Subcutaneous abdominal adipose tissue (tissue), 5 donors: ENCODE results near the gene SLC6A13.

ENCODE experiments used
- H3K27ac ChIP-seq: one replicate; pipeline ENCODE4 v1.7.0; 2013; ENCODE audit warnings: low read depth, mild to moderate bottlenecking, inconsistent platforms, low read length, moderate library complexity
- H3K27me3 ChIP-seq, 5 donors: one replicate each; pipeline ENCODE4 v1.7.0; 2013; ENCODE audit warnings: low read length in 5 of 5, inconsistent platforms in 1 of 5; ENCODE audit not compliant: control insufficient read depth in 5 of 5, insufficient read depth in 4 of 5
- H3K36me3 ChIP-seq, 5 donors: one replicate each; pipeline ENCODE4 v1.7.0; 2013; ENCODE audit warnings: low read length in 5 of 5; ENCODE audit not compliant: control insufficient read depth in 5 of 5, insufficient read depth in 5 of 5
- H3K4me1 ChIP-seq, 5 donors: one replicate each; pipeline ENCODE4 v1.7.0; 2013; ENCODE audit warnings: low read length in 5 of 5, mild to moderate bottlenecking in 3 of 5, moderate library complexity in 1 of 5; ENCODE audit not compliant: control insufficient read depth in 5 of 5, insufficient read depth in 5 of 5
- H3K4me3 ChIP-seq, 5 donors: one replicate each; pipeline ENCODE4 v1.7.0; 2013; ENCODE audit warnings: low read length in 5 of 5, low read depth in 1 of 5
- H3K9ac ChIP-seq, 5 donors: one replicate each; pipeline ENCODE4 v1.7.0; 2013; ENCODE audit warnings: low read length in 5 of 5, mild to moderate bottlenecking in 4 of 5, moderate library complexity in 3 of 5
- H3K9me3 ChIP-seq, 5 donors: one replicate each; pipeline ENCODE4 v1.7.0; 2013; ENCODE audit warnings: low read length in 5 of 5; ENCODE audit not compliant: control insufficient read depth in 5 of 5
- donor health status: healthy.
- donor health status: healthy.
- donor health status: healthy.
- donor health status: healthy.
- donor health status: healthy.

The SLC6A13 gene

DNA sequence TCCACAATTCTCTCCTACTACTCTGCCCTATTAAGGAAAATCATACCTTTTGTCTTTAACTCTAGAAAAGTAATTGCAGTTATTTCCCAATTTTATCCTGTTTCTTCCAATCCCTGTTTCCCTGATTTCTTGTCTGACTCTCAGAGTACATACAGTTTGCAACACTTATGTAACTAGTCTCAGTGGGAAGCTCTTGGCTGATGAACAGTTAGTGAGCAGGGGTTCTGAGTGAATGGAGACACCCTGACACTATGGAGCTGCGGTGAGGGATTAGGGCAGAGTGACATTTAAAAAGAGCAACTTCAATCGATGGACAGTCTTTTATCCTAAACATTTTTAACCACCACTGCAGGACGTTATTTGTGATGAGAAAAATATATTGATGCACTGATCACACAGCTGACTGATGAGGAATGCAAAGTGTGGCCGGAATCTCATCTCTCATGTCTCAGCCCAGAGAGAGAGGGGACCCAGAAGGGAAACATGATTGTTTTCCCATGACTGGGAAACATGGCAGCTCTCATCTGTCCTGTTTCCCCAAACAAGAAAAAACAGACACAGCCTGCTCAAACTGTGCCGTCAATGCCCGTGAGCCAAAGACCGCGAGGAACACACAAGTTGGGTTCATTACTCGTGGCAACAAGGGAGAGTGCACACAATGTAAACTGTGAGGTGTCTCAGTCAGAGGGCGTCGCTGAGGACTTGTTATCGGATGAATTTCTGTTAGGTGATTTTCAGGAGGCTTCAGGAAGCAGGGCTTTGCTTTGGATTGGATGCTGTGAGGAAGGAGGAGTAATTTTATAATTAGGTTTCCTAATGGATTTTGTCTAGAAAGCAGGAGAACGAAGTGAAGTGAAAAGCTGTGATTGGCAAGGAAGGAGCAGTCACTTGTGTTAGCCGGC lies 5.2 kb upstream of the SLC6A13 start:
- Histone ChIP-seq H3K4me3 (no peak overlapping the region), H3K4me1 (peaks cover 0 to 30% (median 7%) of the 10 kb centered on the region in 5 donors), H3K27me3 (peaks cover 0 to 3% (median 0%) of the 10 kb centered on the region in 5 donors), H3K36me3 (no peaks in the 10 kb centered on the region), H3K9me3 (no peaks in the 10 kb centered on the region), H3K9ac (no peak overlapping the region), H3K27ac (no peak overlapping the region)

DNA sequence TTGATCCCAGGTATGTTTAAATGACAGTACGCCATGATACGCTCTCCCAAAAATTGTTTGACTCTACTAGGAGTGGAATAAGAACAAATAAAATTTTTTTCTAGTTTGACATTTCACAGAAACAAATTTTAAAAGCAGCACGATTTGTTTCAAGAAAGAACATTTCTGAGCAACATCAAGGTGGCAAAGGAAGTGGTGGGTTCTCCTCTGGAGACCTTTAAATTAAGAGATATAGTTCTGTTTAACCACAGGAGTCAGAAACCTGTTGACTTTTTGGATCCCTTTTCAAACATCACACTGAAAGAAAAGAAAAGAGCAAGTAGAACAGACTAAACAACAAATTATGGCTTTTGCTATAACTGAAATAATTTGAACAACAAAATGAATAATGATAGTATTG lies 2.5 kb upstream of the SLC6A13 start:
- no peaks in the 10 kb centered on the region for H3K36me3 ChIP-seq

DNA sequence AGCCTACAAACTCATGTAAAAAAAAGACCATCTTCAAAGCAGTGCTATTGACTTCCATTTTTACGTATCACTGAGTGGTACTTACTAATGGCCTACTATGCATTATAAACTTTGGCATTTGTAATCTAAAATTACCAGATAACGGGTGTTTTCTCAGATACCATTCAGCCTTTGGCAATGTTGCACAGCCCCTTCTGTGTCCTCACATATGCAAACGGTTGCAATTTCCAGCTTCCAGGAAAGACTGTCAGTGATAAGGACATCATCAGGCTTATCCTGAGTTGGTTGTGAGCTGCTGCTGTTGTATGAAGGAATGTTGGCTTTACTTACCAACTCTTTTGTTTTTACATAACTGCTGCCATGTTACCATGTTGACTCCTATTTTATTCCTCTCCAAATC lies 1.6 kb upstream of the SLC6A13 start:
- Histone ChIP-seq H3K27me3 (peaks cover 2 to 14% (median 4%) of the 10 kb centered on the region in 5 donors), H3K27ac (no peak overlapping the region), H3K9ac (no peak overlapping the region), H3K4me1 (peaks cover 0 to 16% (median 4%) of the 10 kb centered on the region in 5 donors), H3K36me3 (no peaks in the 10 kb centered on the region), H3K4me3 (no peak overlapping the region), H3K9me3 (no peaks in the 10 kb centered on the region)

More for the DNA sequence above, 2.5 kb upstream of the SLC6A13 start:
- Histone ChIP-seq H3K9me3 (no peaks in the 10 kb centered on the region), H3K4me3 (no peak overlapping the region), H3K27me3 (peaks cover 0 to 8% (median 2%) of the 10 kb centered on the region in 5 donors), H3K27ac (no peak overlapping the region), H3K9ac (no peak overlapping the region), H3K4me1 (peaks cover 0 to 16% (median 4%) of the 10 kb centered on the region in 5 donors)

DNA sequence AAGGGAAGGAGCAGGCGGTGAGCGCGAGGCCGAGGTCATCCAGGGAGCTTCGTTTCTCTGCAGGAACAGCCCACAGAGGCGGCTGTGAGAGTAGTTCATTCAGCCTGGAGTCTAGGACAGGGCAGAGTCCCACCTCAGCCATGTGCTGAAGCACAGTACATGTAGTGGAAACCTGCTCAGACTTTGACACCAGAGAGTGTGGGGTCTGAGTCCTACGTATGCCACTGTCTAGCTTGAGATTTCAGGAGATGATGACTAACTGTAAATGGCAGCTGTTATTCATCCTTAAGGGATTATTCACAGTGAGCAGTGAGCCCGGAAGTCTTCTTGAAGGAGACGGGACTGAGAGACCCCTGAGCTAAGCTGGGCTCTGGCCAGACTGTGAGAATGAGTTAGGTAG lies 938 bp upstream of the SLC6A13 start:
- H3K9me3 ChIP-seq, result no peaks in the 10 kb centered on the region
- peaks cover 4 to 17% (median 4%) of the 10 kb centered on the region in 5 donors for H3K27me3 ChIP-seq
- H3K4me1 ChIP-seq, result peaks cover 0 to 16% (median 4%) of the 10 kb centered on the region in 5 donors
- no peak overlapping the region for H3K4me3 ChIP-seq
- no peak overlapping the region for H3K27ac ChIP-seq
- H3K9ac ChIP-seq, result no peak overlapping the region
- no peaks in the 10 kb centered on the region for H3K36me3 ChIP-seq

DNA sequence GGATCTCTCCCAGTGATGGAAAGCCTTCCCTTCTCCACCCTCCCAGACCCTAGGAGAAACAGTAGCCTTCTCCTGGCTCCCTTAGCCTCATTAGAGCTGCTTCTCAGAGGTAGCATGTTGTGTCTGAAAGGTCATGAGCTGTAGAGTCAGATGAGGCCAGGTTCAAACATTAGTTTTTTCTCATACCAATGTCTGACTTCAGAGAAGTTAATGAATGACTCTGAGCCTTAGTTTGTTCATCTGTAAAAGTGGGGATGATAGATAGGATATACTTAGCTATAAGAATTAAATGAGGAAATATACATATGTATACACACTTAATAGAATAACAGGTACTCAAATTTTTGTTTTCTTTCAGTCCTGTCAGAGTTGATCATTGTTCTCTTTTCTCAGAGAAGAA lies 523 bp downstream of the SLC6A13 start:
- no peak overlapping the region for H3K27ac ChIP-seq
- H3K4me1 ChIP-seq, result peaks cover 0 to 4% (median 0%) of the 10 kb centered on the region in 5 donors
- H3K36me3 ChIP-seq, result no peaks in the 10 kb centered on the region
- no peak overlapping the region for H3K4me3 ChIP-seq
- no peaks in the 10 kb centered on the region for H3K9me3 ChIP-seq
- H3K27me3 ChIP-seq, result peaks cover 12 to 27% (median 18%) of the 10 kb centered on the region in 5 donors
- H3K9ac ChIP-seq, result no peak overlapping the region

DNA sequence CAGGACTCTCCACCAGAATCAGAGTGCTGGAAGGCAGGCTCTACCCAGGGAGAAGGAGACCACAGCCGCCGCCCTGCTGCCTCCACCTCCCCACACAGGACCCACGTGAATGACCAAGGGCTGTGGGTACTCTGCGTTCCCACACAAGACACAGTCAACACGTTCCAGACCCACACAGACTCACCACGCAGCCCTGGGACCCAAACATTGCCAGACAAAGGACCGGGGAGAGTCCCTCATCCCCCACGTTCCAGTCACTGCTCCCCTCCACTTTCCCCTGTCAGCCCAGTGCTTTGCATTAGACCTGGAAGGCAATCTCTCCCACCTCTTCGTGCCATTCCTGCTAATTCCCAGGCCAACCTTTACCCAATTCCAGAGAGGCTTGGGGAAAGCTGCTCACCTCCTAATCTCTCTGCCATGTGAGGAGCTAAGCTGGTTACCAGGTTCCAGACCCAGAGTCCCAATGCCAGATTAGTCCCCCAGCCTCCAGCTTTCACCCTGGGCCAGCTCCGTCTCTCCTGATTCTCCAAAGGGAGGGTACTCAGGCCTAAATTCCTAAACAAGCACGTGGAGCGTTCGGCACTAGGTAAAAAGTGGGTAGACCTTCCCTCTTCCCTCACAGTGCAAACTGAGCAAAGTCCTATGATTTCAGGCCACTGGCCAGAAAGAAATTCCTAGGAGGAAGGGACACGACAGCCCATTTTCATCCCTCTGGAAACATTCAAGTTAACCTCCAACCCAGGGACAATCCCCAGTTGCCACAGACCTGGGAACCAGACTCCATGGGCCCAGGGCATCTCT lies 4.9 kb downstream of the SLC6A13 start:
- Histone ChIP-seq H3K4me3 (no peak overlapping the region), H3K27ac (no peak overlapping the region), H3K27me3 (peaks cover 13 to 37% (median 27%) of the 10 kb centered on the region in 5 donors)

DNA sequence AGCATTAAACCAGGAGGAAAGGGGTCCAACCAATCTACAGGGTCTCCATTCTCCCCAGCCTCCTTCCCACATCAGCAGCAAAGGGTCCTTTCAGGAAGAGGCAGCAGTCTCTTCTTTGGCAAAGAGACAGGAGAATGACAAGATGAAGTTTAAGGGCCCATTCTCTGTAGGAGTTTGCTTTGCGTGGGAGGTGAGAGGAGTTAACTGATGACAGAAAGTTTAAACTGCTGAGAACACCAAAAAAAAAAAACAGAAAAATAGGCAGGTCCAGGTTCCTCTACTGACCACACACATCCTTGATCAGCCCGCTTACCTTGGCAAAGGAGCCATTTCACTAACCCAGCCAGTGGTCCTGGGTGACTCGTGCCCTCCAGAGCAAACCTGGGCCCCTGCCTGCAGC lies 5.7 kb downstream of the SLC6A13 start:
- no peak overlapping the region for H3K9ac ChIP-seq
- H3K4me1 ChIP-seq, result no peaks in the 10 kb centered on the region
- no peaks in the 10 kb centered on the region for H3K9me3 ChIP-seq
- H3K27ac ChIP-seq, result no peak overlapping the region
- no peaks in the 10 kb centered on the region for H3K36me3 ChIP-seq
- no peak overlapping the region for H3K4me3 ChIP-seq
- H3K27me3 ChIP-seq, result peaks cover 13 to 35% (median 25%) of the 10 kb centered on the region in 5 donors

More for the DNA sequence above, 4.9 kb downstream of the SLC6A13 start:
- no peak overlapping the region for H3K9ac ChIP-seq
- H3K4me1 ChIP-seq, result no peaks in the 10 kb centered on the region
- no peaks in the 10 kb centered on the region for H3K36me3 ChIP-seq
- no peaks in the 10 kb centered on the region for H3K9me3 ChIP-seq

DNA sequence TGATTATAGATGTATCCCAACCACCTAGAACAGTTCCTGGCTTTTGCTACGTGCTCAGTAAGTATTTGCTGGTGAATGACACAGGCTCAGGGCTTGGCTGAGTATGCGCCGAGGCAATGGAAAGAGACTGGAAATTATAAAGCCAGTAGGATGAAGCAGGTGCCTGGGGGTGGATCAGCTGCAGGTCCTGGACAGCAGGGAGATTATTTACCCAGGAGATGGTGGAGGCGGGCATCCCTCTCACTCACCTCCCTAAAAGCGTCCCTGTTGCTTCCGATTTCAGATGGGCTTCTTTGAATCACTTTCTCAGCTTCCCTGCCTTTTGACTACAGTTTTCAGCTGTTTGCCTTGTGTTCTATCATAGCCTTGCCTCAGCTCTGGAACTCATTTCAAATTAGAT lies 6.4 kb downstream of the SLC6A13 start:
- H3K27me3 ChIP-seq, result peaks cover 13 to 35% (median 25%) of the 10 kb centered on the region in 5 donors
- no peaks in the 10 kb centered on the region for H3K36me3 ChIP-seq
- H3K9me3 ChIP-seq, result no peaks in the 10 kb centered on the region
- H3K4me3 ChIP-seq, result no peak overlapping the region
- H3K27ac ChIP-seq, result no peak overlapping the region
- H3K4me1 ChIP-seq, result no peaks in the 10 kb centered on the region
- H3K9ac ChIP-seq, result no peak overlapping the region

DNA sequence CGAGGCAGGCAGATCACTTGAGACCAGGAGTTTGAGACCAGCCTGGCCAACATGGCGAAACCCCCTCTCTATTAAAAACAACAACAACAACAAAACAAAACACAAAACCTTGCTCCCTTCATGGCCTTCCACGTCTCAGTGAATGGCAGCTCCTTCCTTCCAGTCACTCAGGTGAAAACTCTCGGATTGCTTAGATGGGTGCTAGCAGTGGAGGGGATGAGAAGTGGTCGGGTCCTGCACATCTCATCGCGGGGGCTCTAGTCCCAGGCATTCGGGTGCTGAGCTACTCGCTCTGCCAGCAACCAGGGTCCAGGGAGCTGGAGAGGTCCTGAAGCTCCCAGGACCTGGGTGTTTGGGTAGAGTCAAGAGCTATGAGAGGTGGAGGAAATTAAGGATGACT lies 7.7 kb downstream of the SLC6A13 start:
- Histone ChIP-seq H3K36me3 (no peaks in the 10 kb centered on the region), H3K4me3 (no peak overlapping the region), H3K27ac (no peak overlapping the region), H3K9me3 (no peaks in the 10 kb centered on the region), H3K27me3 (peaks cover 9 to 30% (median 25%) of the 10 kb centered on the region in 5 donors), H3K9ac (no peak overlapping the region), H3K4me1 (no peaks in the 10 kb centered on the region)

DNA sequence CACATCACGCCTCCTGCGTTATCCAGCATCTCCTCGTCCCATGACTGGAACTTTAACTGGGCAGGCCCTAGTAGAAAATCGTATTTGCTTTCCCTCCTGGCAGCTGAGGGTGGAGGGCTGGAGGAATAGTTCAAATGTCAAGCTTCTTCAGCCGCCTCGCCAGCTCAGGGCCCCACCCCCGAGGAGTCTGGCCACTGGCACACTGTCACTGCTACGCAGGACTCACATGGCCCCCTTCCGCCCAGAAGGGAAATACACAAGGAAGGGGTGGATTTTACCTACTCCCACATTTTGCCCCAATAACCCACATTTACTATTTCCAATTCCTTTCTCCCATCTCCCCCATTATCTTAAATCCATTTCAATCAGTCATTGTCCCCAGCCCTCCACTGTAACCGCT lies 8.6 kb downstream of the SLC6A13 start:
- H3K4me3 ChIP-seq, result no peak overlapping the region
- H3K9me3 ChIP-seq, result no peaks in the 10 kb centered on the region
- H3K36me3 ChIP-seq, result no peaks in the 10 kb centered on the region
- H3K27me3 ChIP-seq, result peaks cover 9 to 25% (median 24%) of the 10 kb centered on the region in 5 donors
- no peaks in the 10 kb centered on the region for H3K4me1 ChIP-seq
- no peak overlapping the region for H3K27ac ChIP-seq
- no peak overlapping the region for H3K9ac ChIP-seq
